GM23338 (cell line): ENCODE measurements around the gene CD46. TPM values are rescaled to one million over a fixed set of nuclear protein-coding genes. Genes with fewer than 3 reads are reported as not detected.

Experiments used
- ATAC-seq: fragments of 200-7000 bp; cut with Tn5 transposase; 3 replicates; pipeline ENCODE4 v1.9.1; 2020
- DNase-seq: peaks from one replicate; pipeline ENCODE4 v3.0.0-alpha.2; 2015; ENCODE audit warnings: low spot score
- H2AFZ ChIP-seq: fragments of 200-600 bp; sonication (generic); 2 replicates; pipeline ENCODE4 v1.8.0; 2016; ENCODE audit warnings: antibody characterized with exemption, mild to moderate bottlenecking, moderate library complexity
- H3F3A ChIP-seq: fragments of 200-600 bp; sonication (generic); replicated peaks from 2 replicates; pipeline ENCODE4 v1.8.0; 2017; ENCODE audit warnings: antibody characterized with exemption, mixed run types, low read depth
- H3K27ac ChIP-seq: fragments of 200-600 bp; sonication (generic); 2 replicates; pipeline ENCODE4 v1.6.1; 2016; ENCODE audit warnings: low read depth
- H3K27me3 ChIP-seq: fragments of 200-600 bp; sonication (generic); 2 replicates; pipeline ENCODE4 v1.8.0; 2016; ENCODE audit warnings: mild to moderate bottlenecking, mixed run types, moderate library complexity; ENCODE audit not compliant: insufficient read depth
- H3K36me3 ChIP-seq: fragments of 200-600 bp; sonication (generic); 2 replicates; pipeline ENCODE4 v1.8.0; 2016; ENCODE audit warnings: mild to moderate bottlenecking; ENCODE audit not compliant: insufficient read depth
- H3K4me1 ChIP-seq: fragments of 200-600 bp; sonication (generic); 2 replicates; pipeline ENCODE4 v1.8.0; 2016; ENCODE audit warnings: mild to moderate bottlenecking, moderate library complexity; ENCODE audit not compliant: insufficient read depth
- H3K4me2 ChIP-seq: fragments of 200-600 bp; sonication (generic); 2 replicates; pipeline ENCODE4 v1.7.1; 2017; ENCODE audit warnings: mixed run types
- H3K4me3 ChIP-seq: fragments of 200-600 bp; sonication (generic); 2 replicates; pipeline ENCODE4 v1.6.1; 2016; ENCODE audit warnings: mixed run types
- H3K79me2 ChIP-seq: fragments of 200-600 bp; sonication (generic); replicated peaks from 2 replicates; pipeline ENCODE4 v1.8.0; 2017; ENCODE audit warnings: mild to moderate bottlenecking; ENCODE audit not compliant: insufficient read depth
- H3K9me2 ChIP-seq: fragments of 200-600 bp; sonication (generic); 2 replicates; pipeline ENCODE4 v1.8.0; 2017; ENCODE audit not compliant: insufficient read depth
- H4K20me1 ChIP-seq: fragments of 200-600 bp; sonication (generic); replicated peaks from 2 replicates; pipeline ENCODE4 v1.8.0; 2017; ENCODE audit warnings: mild to moderate bottlenecking; ENCODE audit not compliant: insufficient read depth
- H3K27ac Mint-ChIP-seq: 2 replicates; pipeline ENCODE4 v1.8.0; 2020; ENCODE audit warnings: inconsistent platforms, mild to moderate bottlenecking, moderate library complexity, mixed read lengths
- H3K27me3 Mint-ChIP-seq: 3 replicates; pipeline ENCODE4 v1.8.0; 2022; ENCODE audit warnings: low read depth, mild to moderate bottlenecking, moderate library complexity, mixed read lengths, inconsistent platforms; ENCODE audit not compliant: insufficient read depth, poor library complexity
- H3K36me3 Mint-ChIP-seq: 3 replicates; pipeline ENCODE4 v1.8.0; 2021; ENCODE audit warnings: low read depth, mild to moderate bottlenecking, inconsistent platforms, moderate library complexity, mixed read lengths
- H3K4me1 Mint-ChIP-seq: 3 replicates; pipeline ENCODE4 v1.8.0; 2020; ENCODE audit warnings: mild to moderate bottlenecking, inconsistent platforms, mixed read lengths
- H3K4me3 Mint-ChIP-seq: 3 replicates; pipeline ENCODE4 v1.8.0; 2021; ENCODE audit warnings: moderate library complexity, mild to moderate bottlenecking, inconsistent platforms, mixed read lengths
- H3K9me3 Mint-ChIP-seq: 3 replicates; pipeline ENCODE4 v1.8.0; 2020; ENCODE audit warnings: moderate library complexity, mild to moderate bottlenecking, inconsistent platforms, mixed read lengths
- CREB1 ChIP-seq: fragments of 250-450 bp; sonication (Bioruptor Pico); IDR thresholded peaks from 2 replicates; pipeline ENCODE4 v1.5.0; 2020; ENCODE audit warnings: low read depth, mild to moderate bottlenecking, moderate library complexity
- ETS1 ChIP-seq: IDR thresholded peaks from 2 replicates; pipeline ENCODE4 v1.6.1; 2016; ENCODE audit warnings: antibody characterized with exemption
- EZH2 ChIP-seq: fragments of 200-600 bp; sonication (generic); IDR thresholded peaks from one replicate; pipeline ENCODE4 v1.8.0; 2017; ENCODE audit warnings: antibody characterized with exemption, mild to moderate bottlenecking, low read depth; ENCODE audit not compliant: unreplicated experiment
- EZH2phosphoT487 ChIP-seq: fragments of 200-600 bp; sonication (generic); IDR thresholded peaks from one replicate; pipeline ENCODE4 v1.8.1; 2018; ENCODE audit warnings: antibody characterized with exemption; ENCODE audit not compliant: unreplicated experiment
- JUNB ChIP-seq: IDR thresholded peaks from one replicate; pipeline ENCODE4 v1.6.1; 2016; ENCODE audit warnings: antibody characterized with exemption; ENCODE audit not compliant: unreplicated experiment
- NANOG ChIP-seq: IDR thresholded peaks from 2 replicates; pipeline ENCODE4 v1.6.1; 2016; ENCODE audit warnings: antibody characterized with exemption, borderline replicate concordance
- POLR2AphosphoS5 ChIP-seq: IDR thresholded peaks from 2 replicates; pipeline ENCODE4 v1.6.1; 2016; ENCODE audit warnings: antibody characterized with exemption, low read depth
- REST ChIP-seq: IDR thresholded peaks from one replicate; pipeline ENCODE4 v1.6.1; 2018; ENCODE audit warnings: antibody characterized with exemption; ENCODE audit not compliant: unreplicated experiment
- STAT1 ChIP-seq: IDR thresholded peaks from one replicate; pipeline ENCODE4 v1.6.1; 2016; ENCODE audit warnings: antibody characterized with exemption; ENCODE audit not compliant: unreplicated experiment
- ZNF114 ChIP-seq: fragments of 250-450 bp; sonication (Bioruptor Pico); IDR thresholded peaks from 2 replicates; pipeline ENCODE4 v1.5.0; 2020; ENCODE audit warnings: mild to moderate bottlenecking, moderate library complexity
- ZNF331 ChIP-seq: fragments of 250-450 bp; sonication (Bioruptor Pico); IDR thresholded peaks from 2 replicates; pipeline ENCODE4 v1.5.0; 2020; ENCODE audit warnings: low read depth, mild to moderate bottlenecking, moderate library complexity
- polyA plus RNA-seq: library from polyadenylated mRNA; unstranded; fragments of >200 nt; fragmentation: Nextera tagmentation; extraction: Ambion mirVana; gene quantifications from 2 replicates; pipeline ENCODE4 v1.2.1, GENCODE V29; 2016
- total RNA-seq: library from RNA; depleted of rRNA; stranded (reverse); fragments of >200 nt; shearing (Covaris generic); gene quantifications from 2 replicates; pipeline ENCODE4 v1.2.3, GENCODE V29; 2014
- TF ChIP-seq, protein P1 (sequence below): fragments of 250-450 bp; sonication (Bioruptor Pico); IDR thresholded peaks from 2 replicates; pipeline ENCODE4 v1.5.0; 2020; ENCODE audit warnings: mild to moderate bottlenecking, moderate library complexity
- TF ChIP-seq, protein P2 (sequence below), 2 experiments: fragments of 200-600 bp in 1 of 2; sonication (generic) in 1 of 2; conservative IDR thresholded peaks; 2 replicates each; pipeline versions ENCODE4 v1.5.1 to v1.6.1; 2016 to 2017; ENCODE audit warnings: antibody characterized with exemption in 2 of 2, low read depth in 2 of 2, mild to moderate bottlenecking in 2 of 2, moderate library complexity in 1 of 2

The CD46 gene
- total and polyA plus RNA-seq, 2 experiments from 2014 or later, result 199 to 209 TPM

DNA sequence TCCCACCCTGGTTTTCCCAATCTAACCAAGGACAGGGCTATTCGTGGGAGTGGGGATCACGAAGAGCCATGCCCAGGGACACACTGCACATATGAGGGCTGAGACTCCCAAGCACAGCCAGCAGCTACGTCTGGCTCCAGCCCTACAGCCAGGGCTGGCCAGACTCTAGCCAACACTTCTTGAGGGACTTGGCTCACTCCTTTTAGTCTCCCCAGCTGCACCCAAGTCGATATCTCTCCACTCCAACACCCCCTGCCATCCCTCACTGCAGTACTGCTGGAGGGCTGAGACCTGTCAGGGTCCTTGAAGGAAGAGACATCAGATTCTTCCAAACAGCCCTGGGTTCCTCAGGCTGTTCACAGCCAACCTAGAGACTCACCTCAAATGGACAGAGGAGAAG is 62.6 kb downstream of the CD46 start:
- Mint-ChIP-seq H3K9me3 (no peaks in the 10 kb centered on the region), H3K4me3 (no peak overlapping the region), H3K36me3 (no peaks in the 10 kb centered on the region; the same call in 2 of the 3 replicates), H3K27me3 (peaks cover 14% of the 10 kb centered on the region), H3K27ac (no peak overlapping the region), H3K4me1 (peaks cover 6% of the 10 kb centered on the region; the same call in 1 of the 3 replicates)
- no peaks in the 10 kb centered on the region for H3F3A ChIP-seq
- no peak overlapping the region for H3K4me2 ChIP-seq
- TF ChIP-seq JUNB (no peak), ZNF114 (CRISPR knock-in tag) (no peak), EZH2 (no peak), NANOG (no peak), REST (no peak), CREB1 (no peak), POLR2AphosphoS5 (no peak), STAT1 (no peak), EZH2phosphoT487 (no peak), ZNF331 (no peak), ETS1 (no peak)
- TF ChIP-seq, protein P1, sequence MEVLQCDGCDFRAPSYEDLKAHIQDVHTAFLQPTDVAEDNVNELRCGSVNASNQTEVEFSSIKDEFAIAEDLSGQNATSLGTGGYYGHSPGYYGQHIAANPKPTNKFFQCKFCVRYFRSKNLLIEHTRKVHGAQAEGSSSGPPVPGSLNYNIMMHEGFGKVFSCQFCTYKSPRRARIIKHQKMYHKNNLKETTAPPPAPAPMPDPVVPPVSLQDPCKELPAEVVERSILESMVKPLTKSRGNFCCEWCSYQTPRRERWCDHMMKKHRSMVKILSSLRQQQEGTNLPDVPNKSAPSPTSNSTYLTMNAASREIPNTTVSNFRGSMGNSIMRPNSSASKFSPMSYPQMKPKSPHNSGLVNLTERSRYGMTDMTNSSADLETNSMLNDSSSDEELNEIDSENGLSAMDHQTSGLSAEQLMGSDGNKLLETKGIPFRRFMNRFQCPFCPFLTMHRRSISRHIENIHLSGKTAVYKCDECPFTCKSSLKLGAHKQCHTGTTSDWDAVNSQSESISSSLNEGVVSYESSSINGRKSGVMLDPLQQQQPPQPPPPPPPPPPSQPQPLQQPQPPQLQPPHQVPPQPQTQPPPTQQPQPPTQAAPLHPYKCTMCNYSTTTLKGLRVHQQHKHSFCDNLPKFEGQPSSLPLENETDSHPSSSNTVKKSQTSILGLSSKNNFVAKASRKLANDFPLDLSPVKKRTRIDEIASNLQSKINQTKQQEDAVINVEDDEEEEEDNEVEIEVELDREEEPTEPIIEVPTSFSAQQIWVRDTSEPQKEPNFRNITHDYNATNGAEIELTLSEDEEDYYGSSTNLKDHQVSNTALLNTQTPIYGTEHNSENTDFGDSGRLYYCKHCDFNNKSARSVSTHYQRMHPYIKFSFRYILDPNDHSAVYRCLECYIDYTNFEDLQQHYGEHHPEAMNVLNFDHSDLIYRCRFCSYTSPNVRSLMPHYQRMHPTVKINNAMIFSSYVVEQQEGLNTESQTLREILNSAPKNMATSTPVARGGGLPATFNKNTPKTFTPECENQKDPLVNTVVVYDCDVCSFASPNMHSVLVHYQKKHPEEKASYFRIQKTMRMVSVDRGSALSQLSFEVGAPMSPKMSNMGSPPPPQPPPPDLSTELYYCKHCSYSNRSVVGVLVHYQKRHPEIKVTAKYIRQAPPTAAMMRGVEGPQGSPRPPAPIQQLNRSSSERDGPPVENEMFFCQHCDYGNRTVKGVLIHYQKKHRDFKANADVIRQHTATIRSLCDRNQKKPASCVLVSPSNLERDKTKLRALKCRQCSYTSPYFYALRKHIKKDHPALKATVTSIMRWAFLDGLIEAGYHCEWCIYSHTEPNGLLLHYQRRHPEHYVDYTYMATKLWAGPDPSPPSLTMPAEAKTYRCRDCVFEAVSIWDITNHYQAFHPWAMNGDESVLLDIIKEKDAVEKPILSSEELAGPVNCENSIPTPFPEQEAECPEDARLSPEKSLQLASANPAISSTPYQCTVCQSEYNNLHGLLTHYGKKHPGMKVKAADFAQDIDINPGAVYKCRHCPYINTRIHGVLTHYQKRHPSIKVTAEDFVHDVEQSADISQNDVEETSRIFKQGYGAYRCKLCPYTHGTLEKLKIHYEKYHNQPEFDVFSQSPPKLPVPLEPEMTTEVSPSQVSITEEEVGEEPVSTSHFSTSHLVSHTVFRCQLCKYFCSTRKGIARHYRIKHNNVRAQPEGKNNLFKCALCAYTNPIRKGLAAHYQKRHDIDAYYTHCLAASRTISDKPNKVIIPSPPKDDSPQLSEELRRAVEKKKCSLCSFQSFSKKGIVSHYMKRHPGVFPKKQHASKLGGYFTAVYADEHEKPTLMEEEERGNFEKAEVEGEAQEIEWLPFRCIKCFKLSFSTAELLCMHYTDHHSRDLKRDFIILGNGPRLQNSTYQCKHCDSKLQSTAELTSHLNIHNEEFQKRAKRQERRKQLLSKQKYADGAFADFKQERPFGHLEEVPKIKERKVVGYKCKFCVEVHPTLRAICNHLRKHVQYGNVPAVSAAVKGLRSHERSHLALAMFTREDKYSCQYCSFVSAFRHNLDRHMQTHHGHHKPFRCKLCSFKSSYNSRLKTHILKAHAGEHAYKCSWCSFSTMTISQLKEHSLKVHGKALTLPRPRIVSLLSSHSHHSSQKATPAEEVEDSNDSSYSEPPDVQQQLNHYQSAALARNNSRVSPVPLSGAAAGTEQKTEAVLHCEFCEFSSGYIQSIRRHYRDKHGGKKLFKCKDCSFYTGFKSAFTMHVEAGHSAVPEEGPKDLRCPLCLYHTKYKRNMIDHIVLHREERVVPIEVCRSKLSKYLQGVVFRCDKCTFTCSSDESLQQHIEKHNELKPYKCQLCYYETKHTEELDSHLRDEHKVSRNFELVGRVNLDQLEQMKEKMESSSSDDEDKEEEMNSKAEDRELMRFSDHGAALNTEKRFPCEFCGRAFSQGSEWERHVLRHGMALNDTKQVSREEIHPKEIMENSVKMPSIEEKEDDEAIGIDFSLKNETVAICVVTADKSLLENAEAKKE (CRISPR knock-in tag), result no peak
- TF ChIP-seq, protein P2, sequence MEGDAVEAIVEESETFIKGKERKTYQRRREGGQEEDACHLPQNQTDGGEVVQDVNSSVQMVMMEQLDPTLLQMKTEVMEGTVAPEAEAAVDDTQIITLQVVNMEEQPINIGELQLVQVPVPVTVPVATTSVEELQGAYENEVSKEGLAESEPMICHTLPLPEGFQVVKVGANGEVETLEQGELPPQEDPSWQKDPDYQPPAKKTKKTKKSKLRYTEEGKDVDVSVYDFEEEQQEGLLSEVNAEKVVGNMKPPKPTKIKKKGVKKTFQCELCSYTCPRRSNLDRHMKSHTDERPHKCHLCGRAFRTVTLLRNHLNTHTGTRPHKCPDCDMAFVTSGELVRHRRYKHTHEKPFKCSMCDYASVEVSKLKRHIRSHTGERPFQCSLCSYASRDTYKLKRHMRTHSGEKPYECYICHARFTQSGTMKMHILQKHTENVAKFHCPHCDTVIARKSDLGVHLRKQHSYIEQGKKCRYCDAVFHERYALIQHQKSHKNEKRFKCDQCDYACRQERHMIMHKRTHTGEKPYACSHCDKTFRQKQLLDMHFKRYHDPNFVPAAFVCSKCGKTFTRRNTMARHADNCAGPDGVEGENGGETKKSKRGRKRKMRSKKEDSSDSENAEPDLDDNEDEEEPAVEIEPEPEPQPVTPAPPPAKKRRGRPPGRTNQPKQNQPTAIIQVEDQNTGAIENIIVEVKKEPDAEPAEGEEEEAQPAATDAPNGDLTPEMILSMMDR (conservative IDR thresholded peaks at IDR 0.05; ENCODE audit: low read depth in 2 of 2), result no peak
- no peaks in the 10 kb centered on the region for H3K27me3 ChIP-seq
- no peaks in the 10 kb centered on the region for H3K36me3 ChIP-seq
- ATAC-seq, result no peak
- DNase-seq, result no peak
- no peaks in the 10 kb centered on the region for H3K4me1 ChIP-seq
- no peak overlapping the region for H3K4me3 ChIP-seq
- H3K9me2 ChIP-seq, result no peaks in the 10 kb centered on the region
- H2AFZ ChIP-seq, result no peak overlapping the region
- H3K27ac ChIP-seq, result no peak overlapping the region
- H4K20me1 ChIP-seq, result no peaks in the 10 kb centered on the region
- no peaks in the 10 kb centered on the region for H3K79me2 ChIP-seq
